Caco-2 (cell line): ENCODE measurements around the gene SHANK3. TPM values are rescaled to one million over a fixed set of nuclear protein-coding genes. Genes with fewer than 3 reads are reported as not detected.
A peak's percentile ranks its signal among the peaks of the same experiment; 100 is the strongest.

Source experiments
- BruUV-seq: library from RNA; stranded (reverse); fragments of 400-500 nt; replicated peaks from 2 replicates; lab custom pipeline; 2021; lab: Mats Ljungman, UMichigan
- CTCF ChIA-PET: fragments of 300-600 bp; sonication (Branson Sonifier 250); formaldehyde crosslinking; loops from one replicate; lab custom pipeline; 2022; ENCODE audit warnings: antibody characterized with exemption; lab: Charles Lee
- POLR2A ChIA-PET: fragments of 300-600 bp; sonication (Branson Sonifier 250); formaldehyde crosslinking; loops from one replicate; lab custom pipeline; 2022; ENCODE audit warnings: antibody characterized with exemption; lab: Charles Lee
- DNase-seq, 2 experiments: peaks; one replicate each; pipeline versions ENCODE4 v3.0.0 to v3.0.0-alpha.2; 2020 to 2022
- H3K27me3 ChIP-seq: replicated peaks from 2 replicates; pipeline ENCODE4 v1.6.0; 2011; ENCODE audit warnings: low read length; ENCODE audit not compliant: control insufficient read depth, insufficient read depth
- H3K36me3 ChIP-seq: 2 replicates; pipeline ENCODE4 v1.5.1; 2011; ENCODE audit warnings: low read length; ENCODE audit not compliant: control insufficient read depth, insufficient read depth
- H3K4me1 ChIP-seq: fragments of 250-450 bp; sonication (Bioruptor Pico); 2 replicates; pipeline ENCODE4 v1.5.1; 2020; ENCODE audit warnings: mild to moderate bottlenecking
- H3K4me3 ChIP-seq: 2 replicates; pipeline ENCODE4 v1.5.1; 2011; ENCODE audit warnings: low read depth, mild to moderate bottlenecking, control low read depth, low read length
- H3K9me3 ChIP-seq: fragments of 250-450 bp; sonication (Bioruptor Pico); 2 replicates; pipeline ENCODE4 v1.5.1; 2020; ENCODE audit warnings: mild to moderate bottlenecking, moderate library complexity
- H3K27ac Mint-ChIP-seq: one replicate; pipeline ENCODE4 v1.8.0; 2022; ENCODE audit warnings: mixed read lengths; ENCODE audit not compliant: unreplicated experiment
- H3K27me3 Mint-ChIP-seq: one replicate; pipeline ENCODE4 v1.8.0; 2022; ENCODE audit warnings: mixed read lengths; ENCODE audit not compliant: insufficient read depth, unreplicated experiment
- H3K36me3 Mint-ChIP-seq: one replicate; pipeline ENCODE4 v1.8.0; 2022; ENCODE audit warnings: mild to moderate bottlenecking, mixed read lengths; ENCODE audit not compliant: insufficient read depth, unreplicated experiment
- H3K4me1 Mint-ChIP-seq: one replicate; pipeline ENCODE4 v1.8.0; 2022; ENCODE audit warnings: low read depth, mixed read lengths; ENCODE audit not compliant: unreplicated experiment
- H3K4me3 Mint-ChIP-seq: one replicate; pipeline ENCODE4 v1.8.0; 2022; ENCODE audit warnings: mild to moderate bottlenecking, moderate library complexity, mixed read lengths; ENCODE audit not compliant: unreplicated experiment
- H3K9me3 Mint-ChIP-seq: one replicate; pipeline ENCODE4 v1.8.0; 2022; ENCODE audit warnings: mixed read lengths; ENCODE audit not compliant: unreplicated experiment
- intact Hi-C: fragments of 100-400 bp; cut with micrococcal nuclease; formaldehyde crosslinking; loops from one replicate; pipeline ENCODE4 v1.10.0; 2022; ENCODE audit not compliant: unreplicated experiment
- total RNA-seq: library from RNA; stranded (reverse); gene quantifications from 2 replicates; pipeline ENCODE4 v1.2.3, GENCODE V29; 2022
- TF ChIP-seq, protein P1 (sequence below), 2 experiments: fragments of 200-600 bp in 1 of 2; IDR thresholded peaks; 1 replicate in 1 of 2; 2 replicates in 1 of 2; pipeline versions ENCODE4 v1.5.1 to v1.8.0; 2011 to 2022; ENCODE audit warnings: antibody characterized with exemption in 1 of 2, control low read depth in 1 of 2, inconsistent platforms in 1 of 2, low read depth in 1 of 2, low read length in 1 of 2, mild to moderate bottlenecking in 1 of 2, moderate library complexity in 1 of 2; ENCODE audit not compliant: insufficient read depth in 1 of 2, severe bottlenecking in 1 of 2, unreplicated experiment in 1 of 2

SHANK3 gene
- total RNA-seq, 1 experiment from 2014 or later = 4.3 TPM

GRCh38 chr22:50696251-50696798, 23.7 kb downstream of the SHANK3 start:
- H3K36me3 Mint-ChIP-seq = no peaks in the 10 kb centered on the region

DNA sequence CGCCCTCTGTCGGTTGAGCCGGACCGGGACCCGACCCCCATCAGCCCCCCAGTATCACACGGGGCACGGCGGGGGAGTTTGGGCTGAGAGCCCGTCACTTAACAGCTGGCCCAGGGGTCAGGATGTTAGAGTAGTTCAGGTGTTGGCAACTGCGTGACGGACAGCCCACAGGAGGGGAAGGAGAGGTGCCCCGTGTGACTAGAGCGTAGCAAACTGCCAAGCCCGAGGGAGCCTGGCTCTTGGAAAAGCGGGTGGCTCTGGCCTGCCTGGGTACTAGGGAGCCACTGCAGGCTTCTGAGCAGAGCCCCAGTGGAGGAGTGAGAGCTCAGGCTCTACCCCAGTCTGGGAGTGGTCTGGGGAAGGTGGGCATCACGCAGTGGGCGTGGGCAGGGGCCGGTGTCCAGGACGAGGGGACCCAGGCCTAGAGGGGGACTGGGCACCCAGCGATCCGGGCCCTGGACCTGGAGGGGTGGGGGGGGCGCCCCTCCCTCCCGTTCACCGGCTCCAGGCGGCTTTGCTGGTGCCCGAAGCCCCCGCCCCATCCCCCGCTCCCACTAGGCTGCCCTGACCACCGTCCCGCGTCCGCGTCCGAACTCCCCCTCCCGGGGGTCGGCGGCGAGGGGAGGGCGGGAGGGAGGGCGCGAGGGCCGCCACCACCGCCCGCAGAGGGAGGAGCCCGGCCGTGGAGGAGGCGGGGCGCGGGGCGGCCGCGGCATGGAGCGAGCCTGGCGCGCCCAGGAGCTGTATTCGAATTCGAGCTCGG, 24.4 kb downstream of the SHANK3 start:
- H3K4me1 Mint-ChIP-seq = no peaks in the 10 kb centered on the region
- no peak overlapping the region for H3K27ac Mint-ChIP-seq
- no peaks in the 10 kb centered on the region for H3K9me3 ChIP-seq
- DNase-seq = peak in 1 of 2 experiments; percentile 45
- ChIA-PET CTCF (no interaction called here), POLR2A (no interaction called here)
- no peaks in the 10 kb centered on the region for H3K9me3 Mint-ChIP-seq
- peaks cover 4% of the 10 kb centered on the region; the same call in 1 of the 2 replicates for H3K4me1 ChIP-seq
- BruUV-seq = no TSS peak
- H3K36me3 ChIP-seq = no peaks in the 10 kb centered on the region
- TF ChIP-seq, protein P1, sequence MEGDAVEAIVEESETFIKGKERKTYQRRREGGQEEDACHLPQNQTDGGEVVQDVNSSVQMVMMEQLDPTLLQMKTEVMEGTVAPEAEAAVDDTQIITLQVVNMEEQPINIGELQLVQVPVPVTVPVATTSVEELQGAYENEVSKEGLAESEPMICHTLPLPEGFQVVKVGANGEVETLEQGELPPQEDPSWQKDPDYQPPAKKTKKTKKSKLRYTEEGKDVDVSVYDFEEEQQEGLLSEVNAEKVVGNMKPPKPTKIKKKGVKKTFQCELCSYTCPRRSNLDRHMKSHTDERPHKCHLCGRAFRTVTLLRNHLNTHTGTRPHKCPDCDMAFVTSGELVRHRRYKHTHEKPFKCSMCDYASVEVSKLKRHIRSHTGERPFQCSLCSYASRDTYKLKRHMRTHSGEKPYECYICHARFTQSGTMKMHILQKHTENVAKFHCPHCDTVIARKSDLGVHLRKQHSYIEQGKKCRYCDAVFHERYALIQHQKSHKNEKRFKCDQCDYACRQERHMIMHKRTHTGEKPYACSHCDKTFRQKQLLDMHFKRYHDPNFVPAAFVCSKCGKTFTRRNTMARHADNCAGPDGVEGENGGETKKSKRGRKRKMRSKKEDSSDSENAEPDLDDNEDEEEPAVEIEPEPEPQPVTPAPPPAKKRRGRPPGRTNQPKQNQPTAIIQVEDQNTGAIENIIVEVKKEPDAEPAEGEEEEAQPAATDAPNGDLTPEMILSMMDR (IDR thresholded peaks at IDR 0.05; ENCODE audit: insufficient read depth in 1 of 2, low read depth in 1 of 2, low read length in 1 of 2, severe bottlenecking in 1 of 2, unreplicated experiment in 1 of 2) = no peak
- H3K36me3 Mint-ChIP-seq = no peaks in the 10 kb centered on the region
- H3K27me3 ChIP-seq = no peaks in the 10 kb centered on the region
- H3K4me3 Mint-ChIP-seq = peak overlapping the region; percentile 66
- peak overlapping the region; percentile 48 for H3K4me3 ChIP-seq
- no peaks in the 10 kb centered on the region for H3K27me3 Mint-ChIP-seq
- intact Hi-C loops = no loop called here

More at GRCh38 chr22:50696251-50696798, 23.7 kb downstream of the SHANK3 start:
- no peaks in the 10 kb centered on the region for H3K27me3 Mint-ChIP-seq
- intact Hi-C loops = no loop called here
- TF ChIP-seq, protein P1 (IDR thresholded peaks at IDR 0.05; ENCODE audit: insufficient read depth in 1 of 2, low read depth in 1 of 2, low read length in 1 of 2, severe bottlenecking in 1 of 2, unreplicated experiment in 1 of 2) = no peak
- ChIA-PET POLR2A (no interaction called here), CTCF (no interaction called here)
- no TSS peak for BruUV-seq
- no peaks in the 10 kb centered on the region for H3K36me3 ChIP-seq
- no peaks in the 10 kb centered on the region for H3K9me3 ChIP-seq
- no peak overlapping the region for H3K4me3 ChIP-seq
- no peaks in the 10 kb centered on the region for H3K27me3 ChIP-seq
- H3K4me1 ChIP-seq = peaks cover 4% of the 10 kb centered on the region; the same call in 1 of the 2 replicates
- H3K9me3 Mint-ChIP-seq = no peaks in the 10 kb centered on the region
- DNase-seq = no peak
- no peaks in the 10 kb centered on the region for H3K4me1 Mint-ChIP-seq
- H3K27ac Mint-ChIP-seq = no peak overlapping the region
- peak overlapping the region; percentile 66 for H3K4me3 Mint-ChIP-seq

DNA sequence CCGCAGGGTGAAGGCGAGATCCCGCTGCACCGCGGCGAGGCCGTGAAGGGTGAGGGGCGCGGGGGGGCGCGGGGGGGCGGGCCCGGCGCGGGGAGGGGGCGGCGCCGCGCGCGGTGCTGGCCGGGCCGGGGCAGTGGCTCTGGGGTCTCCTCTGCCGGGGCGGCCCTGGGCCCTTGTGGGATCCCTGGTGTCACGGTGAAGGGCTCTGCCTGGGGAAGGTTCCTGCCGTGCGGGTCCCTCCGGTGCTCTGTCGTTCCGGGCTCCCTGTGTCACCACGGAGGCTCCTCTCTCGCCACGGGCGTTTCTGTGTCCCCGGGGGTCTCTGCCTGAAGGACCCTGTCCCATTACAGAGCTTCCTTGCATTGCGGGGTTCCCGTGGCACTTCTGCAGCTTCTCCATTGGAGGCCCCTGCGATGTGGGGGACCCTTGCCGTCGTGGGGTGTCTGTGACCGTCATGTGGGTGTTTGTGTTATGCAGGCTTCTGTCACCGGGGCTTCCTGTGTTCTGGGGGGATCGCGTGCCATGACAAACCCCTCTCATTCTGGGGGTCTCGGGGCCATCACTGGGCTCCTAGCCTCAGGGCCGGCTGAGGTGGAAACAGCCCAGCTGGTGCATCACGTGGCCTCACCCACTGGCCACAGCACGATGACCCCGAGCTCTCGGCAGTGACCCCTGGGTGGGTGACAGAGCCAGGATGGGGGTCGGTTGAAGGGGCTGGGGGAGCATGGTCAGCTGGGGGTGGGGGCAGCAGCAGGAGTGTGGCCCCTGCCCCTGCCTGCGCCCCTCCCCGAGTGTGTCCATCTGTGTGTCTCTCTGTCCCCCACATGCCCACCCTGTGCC, 25.3 kb downstream of the SHANK3 start:
- Mint-ChIP-seq H3K36me3 (no peaks in the 10 kb centered on the region), H3K27ac (no peak overlapping the region), H3K27me3 (no peaks in the 10 kb centered on the region), H3K4me1 (no peaks in the 10 kb centered on the region), H3K9me3 (no peaks in the 10 kb centered on the region), H3K4me3 (peak overlapping the region; percentile 67)
- no peak for DNase-seq
- ChIA-PET CTCF (interaction anchor here (0.7 kb wide), 1 partner anchor 340 kb away, joined by 5 read pairs; no protein-coding TSS in a partner anchor), POLR2A (no interaction called here)
- TF ChIP-seq, protein P1 (IDR thresholded peaks at IDR 0.05; ENCODE audit: insufficient read depth in 1 of 2, low read depth in 1 of 2, low read length in 1 of 2, severe bottlenecking in 1 of 2, unreplicated experiment in 1 of 2) = no peak
- Histone ChIP-seq H3K4me3 (peak overlapping the region; percentile 48), H3K9me3 (no peaks in the 10 kb centered on the region), H3K36me3 (no peaks in the 10 kb centered on the region), H3K4me1 (peaks cover 4% of the 10 kb centered on the region; the same call in 1 of the 2 replicates), H3K27me3 (no peaks in the 10 kb centered on the region)
- intact Hi-C loops = no loop called here
- no TSS peak for BruUV-seq
